C1 segment of cervical spinal cord (tissue), 14 donors: ENCODE results near the gene IP6K3.
A peak's percentile ranks its signal among the peaks of the same experiment; 100 is the strongest.

ENCODE experiments used
- DNase-seq, 14 donors: peaks; one replicate each; lab custom pipeline; 2025; lab: John Stamatoyannopoulos, UW

The IP6K3 gene

DNA sequence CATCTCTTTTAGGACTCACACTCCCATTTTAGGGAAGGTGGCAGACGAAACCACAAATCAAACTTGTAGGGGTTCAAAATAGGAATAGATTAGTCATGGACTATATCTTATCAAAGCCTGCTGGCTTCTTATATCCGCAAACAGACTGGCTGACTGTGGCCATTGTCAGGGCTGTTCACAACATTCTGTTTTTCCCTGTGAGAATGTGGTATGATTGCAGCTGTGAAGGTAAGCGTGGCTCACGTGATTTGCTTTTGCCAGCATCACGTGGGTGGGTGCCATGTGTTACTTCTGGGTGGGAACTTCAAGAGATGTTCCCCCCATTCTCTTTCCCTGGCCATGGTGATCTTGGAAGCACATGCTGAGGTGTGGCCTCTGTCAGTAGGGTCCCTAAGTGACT lies 5.9 kb downstream of the IP6K3 start:
- DNase-seq: no peak

DNA sequence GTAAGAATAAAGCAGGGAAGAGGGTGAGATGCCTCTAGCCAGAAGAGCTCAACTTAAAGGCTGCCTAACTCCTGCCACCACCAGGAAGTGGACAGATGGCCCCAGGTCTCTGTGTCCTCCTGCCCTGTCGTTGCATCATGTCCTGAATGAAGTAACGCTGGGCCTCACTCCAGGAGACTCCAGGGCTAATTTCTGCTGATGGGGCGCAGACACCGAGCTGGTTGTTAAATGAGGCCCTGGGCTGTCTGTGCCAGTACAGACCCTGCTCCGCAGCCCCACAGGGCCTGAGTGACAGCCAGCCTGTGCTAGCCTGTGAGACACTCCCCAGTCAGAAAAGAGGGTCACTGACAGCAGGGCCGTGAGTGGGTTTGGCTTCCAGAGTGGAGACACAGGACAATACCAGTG lies 6.5 kb downstream of the IP6K3 start:
- peak in 3 of 14 donors; percentile 16 to 97 (median 45) for DNase-seq

DNA sequence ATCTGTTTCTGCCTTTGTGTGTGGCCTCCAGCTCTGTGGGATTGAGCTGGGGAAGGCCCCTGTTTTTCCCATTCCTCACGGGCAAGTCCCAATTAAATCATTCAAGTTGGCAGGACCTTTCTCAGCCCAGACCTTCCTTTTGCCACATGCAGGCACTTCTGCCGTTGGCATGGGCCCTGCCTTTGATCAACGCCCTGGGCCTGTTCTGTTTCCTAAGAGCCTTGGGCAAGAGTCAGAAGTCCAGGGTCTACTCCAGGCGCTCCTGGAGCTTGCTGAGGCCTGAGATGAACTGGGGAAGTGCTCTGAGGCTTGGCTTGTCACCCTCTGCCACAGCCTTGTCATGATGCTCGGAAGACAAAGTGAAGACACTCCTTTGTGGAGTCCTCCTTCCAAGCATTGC lies 7.1 kb downstream of the IP6K3 start:
- DNase-seq: peak in 1 of 14 donors; percentile 63

DNA sequence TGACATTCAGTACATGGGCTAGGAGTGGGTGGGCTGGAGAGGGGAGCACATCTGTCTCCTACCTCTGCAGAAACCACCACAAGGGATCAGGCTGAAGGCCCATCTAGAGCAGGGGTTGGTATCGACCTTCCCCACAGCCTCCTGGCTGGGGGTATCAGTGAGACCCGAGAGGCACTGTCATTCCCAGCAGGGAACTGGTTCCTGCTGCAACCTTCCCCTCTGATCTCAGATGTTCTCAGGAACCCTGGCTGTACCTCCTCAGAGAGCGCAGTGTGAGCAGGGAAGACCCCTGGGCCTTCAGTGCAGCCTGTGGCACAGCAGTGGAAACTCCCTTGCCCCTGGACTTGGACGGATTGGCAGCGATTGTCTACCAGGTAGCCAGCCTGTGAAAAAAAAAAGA lies 7.8 kb downstream of the IP6K3 start:
- no peak for DNase-seq

DNA sequence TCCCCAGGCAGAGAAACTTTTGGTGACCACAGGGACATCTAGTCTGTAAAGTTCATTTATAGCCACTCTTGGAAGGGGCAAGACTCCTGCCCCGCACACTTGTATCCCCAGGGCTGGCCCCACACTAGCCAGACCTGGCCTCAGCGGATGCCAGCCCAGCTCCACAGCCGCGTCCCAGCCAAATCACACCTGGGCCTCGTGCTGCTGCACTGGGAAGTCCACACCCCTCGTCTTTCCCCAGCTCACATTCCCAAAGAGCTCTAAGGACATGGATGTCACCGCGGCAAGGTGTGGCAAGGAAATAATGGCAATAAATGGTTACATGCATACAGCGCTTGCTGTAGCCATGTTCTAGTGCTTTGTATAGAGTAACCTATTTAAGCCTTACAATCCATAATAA lies 8.6 kb downstream of the IP6K3 start:
- no peak for DNase-seq

DNA sequence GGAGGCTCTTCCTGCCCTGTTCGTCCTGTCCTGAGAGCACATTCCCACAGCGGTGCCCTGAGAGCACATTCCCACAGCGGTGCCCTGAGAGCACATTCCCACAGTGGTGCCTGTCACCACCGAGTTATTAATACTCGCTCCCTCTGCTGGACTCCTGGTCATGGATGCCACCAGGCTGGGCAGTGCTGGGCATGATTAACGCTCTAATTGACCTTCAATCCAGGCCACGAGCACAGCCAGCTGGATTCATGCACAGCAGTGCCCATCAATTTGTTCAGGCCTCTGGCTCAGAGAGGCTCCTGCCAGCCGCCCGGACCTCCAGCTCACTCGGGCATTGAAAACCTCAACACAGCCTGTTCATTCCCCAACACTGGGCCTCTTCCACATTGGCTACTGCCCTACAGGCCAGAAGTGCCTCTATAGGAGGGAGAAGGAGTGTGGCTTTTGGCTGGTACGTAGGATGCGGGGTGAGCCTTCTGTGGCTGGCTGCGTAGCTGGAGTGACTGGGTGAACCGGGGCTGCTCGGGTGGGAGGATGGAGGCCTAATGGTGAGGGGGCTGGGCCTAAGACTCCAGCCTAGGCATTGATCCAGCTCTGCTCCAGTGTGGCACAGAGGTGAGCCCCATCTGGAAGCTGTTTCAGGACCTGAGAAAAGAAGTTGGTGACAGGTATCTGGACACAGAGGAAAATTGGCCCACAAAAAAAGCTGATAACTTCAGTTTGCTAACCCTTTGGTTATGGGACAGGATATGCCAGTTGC lies 9.3 kb downstream of the IP6K3 start:
- DNase-seq: peak in 2 of 14 donors; percentile 25 to 26

DNA sequence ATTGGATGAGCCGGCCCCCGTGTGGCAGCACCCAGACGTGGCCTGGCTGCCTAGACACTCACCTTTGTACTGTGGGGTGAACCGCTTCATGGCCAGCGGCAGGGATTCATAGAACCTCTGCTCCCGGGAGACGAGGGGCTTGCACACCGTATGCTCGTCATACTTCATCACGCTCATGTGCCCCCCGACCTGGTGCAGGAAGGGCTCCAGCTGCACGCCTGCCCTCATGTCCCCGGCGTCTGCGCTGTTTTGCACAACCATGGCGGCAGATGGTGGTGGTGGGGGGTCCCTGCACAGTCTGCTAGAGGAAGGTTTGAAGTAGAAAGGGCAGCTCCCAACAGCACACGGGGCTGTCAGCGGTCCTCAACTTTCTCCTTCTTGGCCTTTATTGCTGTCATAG lies 11.5 kb downstream of the IP6K3 start:
- DNase-seq: no peak

DNA sequence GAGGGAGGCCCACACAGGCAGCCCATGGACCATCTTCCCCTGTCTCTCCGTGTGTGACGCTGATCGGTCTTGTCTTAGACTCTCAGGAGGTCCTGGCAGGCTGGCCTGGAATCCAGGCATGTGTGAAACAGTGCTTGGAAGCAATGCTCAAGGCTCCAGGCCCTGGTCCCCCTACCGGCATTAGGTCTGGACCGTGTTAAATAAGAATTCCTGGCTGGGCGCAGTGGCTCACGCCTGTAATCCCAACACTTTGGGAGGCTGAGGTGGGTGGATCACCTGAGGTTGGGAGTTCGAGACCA lies 13.0 kb downstream of the IP6K3 start:
- DNase-seq: peak in 1 of 14 donors; percentile 32

DNA sequence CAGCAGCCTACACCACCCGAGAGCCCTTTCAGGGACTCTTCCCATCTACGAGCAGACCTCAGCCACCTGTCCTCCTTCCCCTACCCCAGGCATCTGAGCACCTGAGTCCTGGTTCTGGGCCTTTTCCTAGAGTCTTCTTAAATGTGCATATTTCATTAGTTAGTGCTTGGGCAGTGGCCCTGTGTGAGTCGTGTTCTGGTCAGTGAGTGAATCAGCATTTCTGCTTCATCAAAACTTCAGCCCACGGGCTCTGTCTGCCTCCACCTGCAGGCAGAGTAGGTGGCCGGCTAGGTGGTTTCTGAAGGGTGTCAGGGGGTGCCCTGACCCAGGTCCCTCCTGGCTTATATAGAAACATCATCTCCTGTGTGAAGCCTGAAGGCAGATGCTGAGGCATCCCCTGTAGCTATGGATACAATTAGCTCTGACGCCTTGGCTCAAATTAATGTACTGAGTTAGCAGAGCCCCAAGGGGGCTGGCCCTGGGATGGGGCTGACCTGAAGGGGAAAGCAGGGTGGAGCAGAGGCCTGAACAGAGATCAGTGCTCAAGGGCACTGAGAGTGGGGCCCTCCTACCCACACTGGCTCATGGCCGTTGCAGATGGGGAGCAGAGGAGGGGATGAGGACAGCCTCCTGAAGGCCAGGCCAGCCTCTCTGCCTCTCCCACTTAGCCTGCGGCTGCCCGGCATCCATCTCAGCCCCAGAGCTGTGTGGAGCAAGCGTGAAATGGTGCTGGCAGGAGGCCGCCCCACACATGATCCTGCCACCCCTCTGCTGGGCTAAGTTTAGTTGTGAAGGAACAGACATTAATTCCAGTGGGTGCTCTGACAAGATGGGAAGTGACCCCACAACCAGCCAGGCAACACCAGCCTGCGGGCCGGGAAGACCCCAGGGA lies 13.6 kb downstream of the IP6K3 start:
- no peak for DNase-seq

DNA sequence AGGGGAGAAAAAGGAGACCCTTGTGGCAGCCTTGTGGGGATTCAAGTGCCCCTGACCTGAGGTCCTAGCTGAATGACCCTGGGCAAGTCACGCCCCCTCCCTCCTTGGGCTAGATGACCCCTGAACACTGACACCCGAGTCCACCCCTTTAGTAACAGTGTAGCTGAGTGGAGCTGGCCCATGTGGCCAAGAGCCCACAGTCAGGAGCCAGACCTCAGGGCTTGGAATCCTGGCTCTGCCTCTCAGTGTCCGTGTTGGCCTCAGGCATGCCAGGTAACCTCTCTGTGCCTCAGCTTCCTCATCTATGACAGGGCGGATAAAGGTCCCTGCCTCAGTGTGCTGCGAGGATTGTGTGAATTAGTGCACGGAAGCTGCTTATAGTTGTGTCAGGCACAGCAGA lies 14.3 kb downstream of the IP6K3 start:
- no peak for DNase-seq

DNA sequence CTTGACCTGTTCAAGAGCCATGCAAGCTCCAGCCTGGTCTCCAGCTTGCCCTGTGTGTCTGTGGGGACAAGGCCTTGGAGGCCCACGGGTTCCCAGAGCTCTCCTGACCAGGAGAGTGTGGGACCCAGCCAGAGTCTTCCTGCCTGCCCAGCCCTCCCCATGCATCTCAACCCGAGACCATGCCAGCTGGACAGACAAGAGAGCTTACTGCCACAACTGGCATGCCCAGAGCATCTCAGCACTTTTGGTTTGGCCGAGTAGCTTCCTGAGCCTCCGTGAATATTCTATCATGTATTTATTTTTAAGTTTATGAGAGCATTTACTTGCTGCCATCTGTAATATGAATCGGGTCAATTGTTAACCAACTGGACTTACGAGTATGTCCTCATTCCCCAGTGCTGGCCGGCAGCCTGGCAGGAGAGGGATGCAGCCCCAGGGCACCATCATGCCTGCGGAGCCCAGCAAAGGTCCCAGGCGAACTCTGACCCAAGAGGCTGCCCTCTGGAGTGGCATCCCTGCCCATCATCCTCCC lies 14.9 kb downstream of the IP6K3 start:
- peak in 1 of 14 donors; percentile 34 for DNase-seq

DNA sequence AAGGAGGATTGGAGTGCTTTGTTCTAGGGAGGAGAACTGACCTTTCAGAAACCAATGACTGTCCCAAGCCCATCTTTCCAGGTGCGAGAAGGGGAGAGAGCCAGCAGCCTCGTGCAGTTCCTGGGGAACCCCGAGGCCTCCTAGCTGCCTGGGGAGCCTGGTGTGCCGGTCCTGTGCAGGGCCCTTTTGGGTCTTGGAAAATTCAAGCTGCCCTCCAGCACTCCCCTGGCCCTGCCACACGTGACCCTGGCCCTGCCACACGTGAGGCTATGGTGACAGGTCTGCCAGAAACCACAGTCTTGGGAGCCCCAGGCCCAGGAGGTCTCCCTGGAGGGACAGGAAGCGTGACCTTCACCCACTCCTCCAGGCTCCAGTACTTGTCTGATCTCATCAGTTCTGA lies 15.7 kb downstream of the IP6K3 start:
- DNase-seq: no peak

DNA sequence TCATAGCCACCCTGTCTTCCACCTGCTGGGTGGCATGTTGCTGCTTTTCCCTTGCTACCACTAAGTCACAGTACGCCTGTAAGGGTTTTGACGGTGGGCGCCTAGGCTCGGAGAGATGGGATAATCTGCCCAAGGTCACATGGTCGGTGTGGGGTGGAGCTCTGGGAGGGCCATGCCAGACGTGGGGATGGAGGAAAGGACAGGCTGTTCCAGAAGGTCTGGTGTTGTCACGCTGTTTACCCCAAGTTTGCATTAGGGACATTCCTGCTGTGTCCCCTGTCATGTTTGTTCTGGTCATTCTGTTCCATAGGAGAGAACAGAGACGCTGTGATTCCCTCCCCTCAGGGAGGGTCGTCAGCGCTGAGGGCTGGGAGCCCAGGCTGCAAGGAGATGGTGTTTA lies 16.1 kb downstream of the IP6K3 start:
- peak in 1 of 14 donors; percentile 53 for DNase-seq

DNA sequence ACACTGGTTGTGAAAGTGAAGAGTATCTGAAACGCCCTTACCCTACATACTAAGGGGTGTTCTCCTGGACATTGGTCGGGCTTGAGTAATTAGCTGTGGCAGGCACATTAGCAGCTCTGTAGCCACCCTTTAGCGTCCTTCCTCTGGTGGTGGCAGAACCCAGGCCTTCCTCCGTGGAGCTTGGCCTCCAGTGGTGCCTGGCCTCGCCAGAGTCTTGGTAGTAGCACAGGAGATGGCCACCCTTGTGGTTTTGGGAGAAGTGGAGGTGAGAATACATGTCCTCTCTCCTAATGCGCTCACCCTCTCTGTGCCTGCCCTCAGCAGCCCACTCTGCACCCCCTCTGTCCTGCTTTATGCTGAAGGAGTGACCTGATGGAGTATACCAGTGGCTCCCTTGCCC lies 17.6 kb downstream of the IP6K3 start:
- DNase-seq: no peak

DNA sequence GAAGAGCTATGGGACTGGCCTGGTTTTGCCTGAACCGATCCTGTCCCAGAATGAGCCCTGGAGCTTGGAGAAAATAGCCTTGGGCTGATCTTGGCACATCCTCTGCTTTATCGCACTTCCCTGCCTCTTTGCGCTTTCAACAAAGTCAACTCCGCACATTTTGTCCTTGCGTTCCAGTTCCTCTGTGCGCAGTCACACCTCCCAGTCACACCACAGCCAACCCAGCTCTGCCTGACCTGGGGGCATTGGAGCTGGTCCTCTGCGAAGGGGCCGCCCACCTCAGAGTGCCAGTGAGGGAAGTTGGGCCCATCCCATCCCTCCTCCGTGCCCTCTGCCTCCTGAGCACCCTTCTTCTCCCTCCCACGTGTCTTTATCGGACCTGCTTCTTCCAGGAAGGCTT lies 18.3 kb downstream of the IP6K3 start:
- no peak for DNase-seq

DNA sequence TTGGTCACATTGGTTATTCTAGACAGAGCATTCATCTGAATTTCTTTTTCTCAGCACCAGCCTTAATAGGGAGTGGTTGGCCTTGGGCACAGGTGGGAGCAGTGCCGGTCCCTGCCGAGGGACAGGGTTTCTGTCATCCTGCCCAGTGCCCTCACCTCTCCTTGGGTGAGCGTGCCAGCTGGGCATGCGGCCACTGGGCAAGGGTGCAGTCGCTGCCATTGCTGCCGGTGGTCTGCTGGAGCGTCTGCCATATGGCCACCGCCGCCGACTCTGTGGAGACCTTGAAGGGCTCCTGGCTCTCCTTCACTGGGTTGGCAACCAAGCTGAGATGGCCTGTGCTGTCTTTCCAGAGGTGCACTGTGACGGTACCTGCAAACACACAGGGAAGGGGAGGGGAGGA lies 18.8 kb downstream of the IP6K3 start:
- DNase-seq: peak in 3 of 14 donors; percentile 45 to 95 (median 46)

DNA sequence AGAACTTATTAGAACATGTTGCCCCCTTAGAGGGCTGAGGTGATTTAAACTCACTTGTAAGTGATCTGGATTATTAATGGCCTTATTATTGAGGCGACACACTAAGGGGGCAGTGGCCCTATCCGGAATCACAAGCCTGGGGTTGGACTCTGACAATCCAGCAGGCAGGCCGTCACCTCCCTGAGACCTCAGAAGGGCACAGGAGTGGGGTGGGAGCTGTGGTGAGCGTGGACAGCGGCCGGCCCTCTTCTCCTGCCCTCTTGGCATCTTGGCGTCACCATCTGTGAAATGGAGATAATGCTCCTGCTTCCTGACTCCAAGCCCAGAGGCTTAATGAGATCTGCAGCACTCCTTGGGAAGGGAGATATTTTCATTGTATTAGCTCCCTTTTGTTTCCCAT lies 19.6 kb downstream of the IP6K3 start:
- peak in 1 of 14 donors; percentile 35 for DNase-seq

DNA sequence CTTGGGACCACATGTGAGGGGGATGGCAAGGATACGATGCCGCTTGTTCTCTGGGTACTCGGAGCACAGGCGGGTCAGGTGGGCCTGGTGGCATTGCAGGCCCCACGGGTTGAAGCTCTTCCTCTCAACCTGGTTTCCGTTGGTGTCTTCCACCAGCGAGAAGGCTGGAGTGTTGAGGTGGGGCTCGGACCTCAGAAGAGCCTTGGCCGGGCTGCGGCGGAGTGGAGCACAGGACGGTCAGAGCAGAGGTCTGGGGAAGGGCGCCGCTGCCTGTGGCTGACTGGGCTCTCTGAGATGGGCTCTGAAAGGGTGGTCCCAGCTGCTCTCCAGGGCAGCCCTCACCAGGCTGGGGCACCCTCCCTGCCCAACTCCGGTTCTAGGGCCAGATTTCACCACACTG lies 20.0 kb downstream of the IP6K3 start:
- DNase-seq: no peak

DNA sequence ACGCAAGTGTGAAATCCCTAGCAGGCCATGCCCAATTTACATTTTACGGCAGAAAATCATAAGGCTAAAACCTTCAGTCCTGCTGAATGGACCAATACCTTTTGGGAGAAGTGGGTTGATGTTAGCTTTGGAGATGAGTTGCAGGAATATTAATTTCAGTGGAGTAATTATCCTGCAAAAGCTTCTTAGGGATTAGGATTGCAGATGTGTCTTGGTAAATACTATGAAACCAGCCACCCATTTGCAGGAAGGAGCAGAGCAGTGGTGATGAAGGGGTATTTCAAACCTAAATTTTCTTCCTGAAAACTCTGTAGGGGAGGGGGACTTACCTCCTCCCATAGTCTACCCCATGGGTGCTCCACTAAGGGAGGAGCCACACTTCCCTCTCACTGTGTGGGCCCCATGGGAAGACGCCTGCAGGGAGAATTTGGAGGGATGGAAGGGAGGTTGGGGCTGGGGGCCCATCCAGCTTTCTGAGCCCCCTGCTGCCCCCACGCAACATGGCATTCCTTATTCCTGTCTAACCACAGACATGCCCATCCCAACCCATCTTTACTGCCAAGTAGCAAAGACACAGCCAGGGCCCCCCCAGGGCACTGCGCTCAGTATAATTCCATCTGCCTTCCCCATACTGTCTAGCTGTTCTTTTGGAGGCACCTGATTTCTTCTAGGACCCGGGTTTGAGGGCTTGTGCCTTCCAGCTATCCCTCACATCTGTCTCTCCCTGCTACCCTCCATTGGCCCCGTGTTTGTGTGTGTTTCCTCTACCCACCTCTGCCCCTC lies 20.6 kb downstream of the IP6K3 start:
- DNase-seq: peak in 1 of 14 donors; percentile 19

DNA sequence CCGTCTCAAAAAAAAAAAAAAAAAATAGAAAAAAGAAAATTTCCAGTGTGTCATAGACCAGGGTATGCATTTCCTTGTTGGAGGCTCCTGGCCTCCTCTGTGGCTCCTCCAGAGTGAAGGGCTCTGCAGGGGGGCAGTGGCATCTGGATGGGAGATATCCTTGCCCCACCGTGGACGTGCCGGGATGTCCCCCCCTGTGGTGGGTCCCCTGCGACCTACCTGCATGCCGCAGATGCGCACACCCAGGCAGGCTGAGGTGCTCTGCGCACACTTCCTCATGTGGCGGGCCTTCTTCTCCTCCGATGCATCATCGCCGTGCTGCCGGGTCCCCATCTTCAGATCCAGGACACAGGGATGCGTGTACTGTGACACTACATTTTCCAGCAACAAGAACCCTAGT lies 21.5 kb downstream of the IP6K3 start:
- no peak for DNase-seq

DNA sequence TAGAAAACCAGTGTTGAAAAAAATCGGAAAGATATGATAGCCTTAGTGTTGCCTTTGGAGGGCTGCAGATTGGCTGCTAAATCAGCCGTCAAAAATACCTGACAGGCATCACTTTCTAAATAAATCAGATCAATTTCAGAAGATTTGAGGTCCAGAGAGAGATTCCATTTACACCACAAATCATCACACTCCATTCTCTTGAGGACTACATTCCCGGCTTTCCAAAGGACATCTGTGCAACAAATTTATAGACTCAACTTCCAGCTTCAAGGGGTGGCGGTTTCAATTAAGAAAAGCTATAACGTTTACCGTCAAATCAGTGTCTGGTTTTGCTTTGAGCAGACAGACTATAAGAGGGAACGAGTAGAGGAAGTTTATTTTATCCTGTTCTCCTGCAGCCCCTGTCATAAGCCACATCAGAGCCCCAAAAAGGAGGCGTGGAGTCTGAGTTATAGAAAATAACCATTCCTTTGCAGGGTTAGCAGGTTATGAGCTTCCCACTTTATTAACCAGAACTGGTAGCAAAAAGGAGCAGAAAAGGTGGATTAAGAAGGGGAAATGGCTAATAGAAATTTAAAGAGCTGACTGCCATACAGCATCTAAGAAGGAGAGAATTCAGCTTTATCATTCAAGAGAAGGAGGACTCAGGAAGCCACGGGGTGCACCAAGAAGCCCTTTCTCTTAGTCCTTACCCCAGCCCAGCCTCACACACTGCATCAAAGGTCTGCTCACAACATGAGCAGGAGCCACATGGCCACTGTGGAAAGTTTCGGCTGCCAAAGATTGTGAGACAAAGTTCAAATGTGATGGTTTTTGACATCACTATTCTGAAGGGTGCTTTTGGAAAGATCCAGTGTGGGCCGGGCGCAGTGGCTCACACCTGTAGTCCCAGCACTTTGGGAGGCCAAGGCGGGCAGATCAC lies 22.3 kb downstream of the IP6K3 start:
- no peak for DNase-seq
